Glutamatergic neuron (in vitro differentiated cells): Measurements from ENCODE around the gene SLC66A1. TPM values are rescaled to one million over a fixed set of nuclear protein-coding genes. Genes with fewer than 3 reads are reported as not detected.

Source experiments
- DNase-seq: peaks from one replicate; pipeline ENCODE4 v3.0.0; 2022
- H3K27ac Mint-ChIP-seq: one replicate; pipeline ENCODE4 v1.8.0; 2020; ENCODE audit warnings: mild to moderate bottlenecking, mixed read lengths, inconsistent platforms; ENCODE audit not compliant: unreplicated experiment
- H3K27me3 Mint-ChIP-seq: one replicate; pipeline ENCODE4 v1.8.0; 2020; ENCODE audit warnings: mild to moderate bottlenecking, moderate library complexity, mixed read lengths, inconsistent platforms; ENCODE audit not compliant: unreplicated experiment
- H3K36me3 Mint-ChIP-seq: one replicate; pipeline ENCODE4 v1.8.0; 2020; ENCODE audit warnings: mild to moderate bottlenecking, mixed read lengths, inconsistent platforms; ENCODE audit not compliant: unreplicated experiment
- H3K4me1 Mint-ChIP-seq: one replicate; pipeline ENCODE4 v1.8.0; 2020; ENCODE audit warnings: mild to moderate bottlenecking, low read depth, mixed read lengths, inconsistent platforms; ENCODE audit not compliant: unreplicated experiment
- H3K4me3 Mint-ChIP-seq: one replicate; pipeline ENCODE4 v1.8.0; 2020; ENCODE audit warnings: mild to moderate bottlenecking, mixed read lengths, inconsistent platforms; ENCODE audit not compliant: unreplicated experiment
- H3K9me3 Mint-ChIP-seq: one replicate; pipeline ENCODE4 v1.8.0; 2020; ENCODE audit warnings: mild to moderate bottlenecking, moderate library complexity, mixed read lengths, inconsistent platforms; ENCODE audit not compliant: unreplicated experiment
- CTCF ChIP-seq: fragments of 200-600 bp; sonication (generic); IDR thresholded peaks from one replicate; pipeline ENCODE4 v1.5.0; 2021; ENCODE audit not compliant: partially characterized antibody, unreplicated experiment
- total RNA-seq: library from RNA; stranded (reverse); fragmentation: NEBNext Ultra II Directional; extraction: Animal tissue kit (Norgen Biotek cat#: 25700); gene quantifications from one replicate; pipeline ENCODE4 v1.2.1, GENCODE V29; 2021; ENCODE audit not compliant: unreplicated experiment

SLC66A1 gene
- total RNA-seq, 1 donor from 2014 or later: 41.1 TPM

- Mint-ChIP-seq H3K9me3 (peaks cover 8% of the 10 kb centered on the region), H3K4me1 (peaks cover 12% of the 10 kb centered on the region), H3K36me3 (peaks cover 4% of the 10 kb centered on the region), H3K27me3 (peaks cover 3% of the 10 kb centered on the region), H3K4me3 (no peak overlapping the region), H3K27ac (no peak overlapping the region)
- TF ChIP-seq CTCF: no peak
- DNase-seq: no peak
Measured at GRCh38 chr1:19329188-19329587, 17.1 kb downstream of the SLC66A1 start.

GRCh38 chr1:19329611-19330010 is 17.5 kb downstream of the SLC66A1 start:
- H3K4me1 Mint-ChIP-seq: peaks cover 12% of the 10 kb centered on the region
- peak overlapping the region; percentile 56 for H3K4me3 Mint-ChIP-seq
- peaks cover 8% of the 10 kb centered on the region for H3K9me3 Mint-ChIP-seq
- no peak for DNase-seq
- peaks cover 4% of the 10 kb centered on the region for H3K36me3 Mint-ChIP-seq
- H3K27me3 Mint-ChIP-seq: peaks cover 3% of the 10 kb centered on the region
- TF ChIP-seq CTCF: no peak
- peak overlapping the region; percentile 43 for H3K27ac Mint-ChIP-seq

GRCh38 chr1:19330449-19331135 is 18.5 kb downstream of the SLC66A1 start:
- H3K4me3 Mint-ChIP-seq: no peak overlapping the region

GRCh38 chr1:19331262-19331878 is 19.2 kb downstream of the SLC66A1 start:
- DNase-seq: no peak
- H3K27ac Mint-ChIP-seq: no peak overlapping the region
- TF ChIP-seq CTCF: no peak
- H3K36me3 Mint-ChIP-seq: peaks cover 4% of the 10 kb centered on the region
- no peak overlapping the region for H3K4me3 Mint-ChIP-seq
- peaks cover 3% of the 10 kb centered on the region for H3K27me3 Mint-ChIP-seq
- peaks cover 12% of the 10 kb centered on the region for H3K4me1 Mint-ChIP-seq
- peaks cover 14% of the 10 kb centered on the region for H3K9me3 Mint-ChIP-seq

More at GRCh38 chr1:19330449-19331135, 18.5 kb downstream of the SLC66A1 start:
- DNase-seq: no peak
- peaks cover 3% of the 10 kb centered on the region for H3K27me3 Mint-ChIP-seq
- no peak overlapping the region for H3K27ac Mint-ChIP-seq
- TF ChIP-seq CTCF: no peak
- peaks cover 4% of the 10 kb centered on the region for H3K36me3 Mint-ChIP-seq
- H3K9me3 Mint-ChIP-seq: peaks cover 11% of the 10 kb centered on the region
- H3K4me1 Mint-ChIP-seq: peaks cover 12% of the 10 kb centered on the region

- Mint-ChIP-seq H3K4me3 (no peak overlapping the region), H3K27ac (no peak overlapping the region), H3K27me3 (peaks cover 6% of the 10 kb centered on the region), H3K4me1 (peaks cover 8% of the 10 kb centered on the region), H3K36me3 (peaks cover 4% of the 10 kb centered on the region), H3K9me3 (peaks cover 17% of the 10 kb centered on the region)
- DNase-seq: no peak
- TF ChIP-seq CTCF: no peak
Measured at GRCh38 chr1:19332832-19333231, 20.7 kb downstream of the SLC66A1 start.
